ENCODE measurements around the gene GPR176.

GPR176 gene

DNA sequence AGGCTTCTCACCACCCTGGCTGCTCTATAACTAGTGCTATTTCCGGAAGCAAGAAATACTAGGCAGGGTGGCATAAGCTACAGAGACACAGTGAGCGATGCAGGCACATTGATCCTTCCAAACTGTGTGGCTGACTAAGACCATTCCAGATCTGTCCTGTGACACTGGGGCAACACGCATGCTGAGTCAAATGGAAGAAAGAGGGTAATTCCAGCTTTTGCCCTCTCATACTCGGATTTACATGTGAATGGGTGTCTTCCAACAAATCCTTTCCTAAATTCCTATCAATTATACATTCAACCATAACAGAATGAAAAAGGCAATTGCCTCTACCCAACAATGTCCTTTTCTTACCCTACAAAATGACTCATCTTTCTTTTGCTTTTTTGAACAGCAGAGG is 142.6 kb downstream of the GPR176 start:
- no peak for TF ChIP-seq ZBTB20 (tag by site-specific recombination; IDR thresholded peaks at IDR 0.05)
- no peak for TF ChIP-seq ZNF112 (tag by site-specific recombination; IDR thresholded peaks at IDR 0.05)
- TF ChIP-seq ZNF202 (tag by site-specific recombination; IDR thresholded peaks at IDR 0.05; ENCODE audit: borderline replicate concordance): no peak
- CTCF ChIA-PET: interaction anchor here (2.0 kb wide), 1 partner anchor 10 kb away, joined by 5 read pairs; no protein-coding TSS in a partner anchor
- no peak overlapping the region for H3K4me3 ChIP-seq (ENCODE audit: low read depth, low read length)
- H3K27ac ChIP-seq (ENCODE audit: extremely low read depth, low read depth, low read length): no peak overlapping the region
- H3K36me3 ChIP-seq (ENCODE audit: control insufficient read depth in 2 of 2, insufficient read depth in 1 of 2, low read length in 2 of 2): no peaks in the 10 kb centered on the region
- POLR2A ChIA-PET: no interaction called here
- H3K9me3 ChIP-seq (ENCODE audit: control insufficient read depth, insufficient read depth, low read depth, low read length): no peaks in the 10 kb centered on the region
- no peaks in the 10 kb centered on the region for H3K4me1 ChIP-seq (ENCODE audit: control insufficient read depth, insufficient read depth, low read length)

DNA sequence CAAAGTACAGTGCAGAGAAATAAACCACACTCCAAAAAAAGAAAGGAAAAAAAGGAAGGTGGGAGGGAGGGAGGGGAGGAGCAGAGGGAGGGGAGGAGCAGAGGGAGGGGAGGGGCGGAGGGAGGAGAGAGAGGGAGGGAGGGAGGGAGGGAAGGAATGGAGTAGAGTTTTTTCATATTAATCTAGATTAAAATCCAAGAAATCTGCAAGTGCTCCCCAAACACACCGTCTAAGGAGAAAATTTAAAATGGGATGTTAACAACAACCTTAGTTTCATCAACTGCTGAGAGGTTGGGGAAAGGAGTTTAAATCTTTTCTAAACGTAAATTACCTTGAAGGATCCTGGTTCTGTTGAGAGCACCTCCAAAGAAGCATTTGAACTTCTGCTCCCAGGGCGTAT is 144.0 kb downstream of the GPR176 start:
- POLR2A ChIA-PET: no interaction called here
- CTCF ChIA-PET: interaction anchor here (1.2 to 2.0 kb wide), 2 partner anchors 12 to 99 kb away, joined by 3 to 5 read pairs; no protein-coding TSS in a partner anchor
- no peaks in the 10 kb centered on the region for H3K4me1 ChIP-seq (ENCODE audit: control insufficient read depth, insufficient read depth, low read length)
- no peaks in the 10 kb centered on the region for H3K9me3 ChIP-seq (ENCODE audit: control insufficient read depth, insufficient read depth, low read depth, low read length)
- no peaks in the 10 kb centered on the region for H3K36me3 ChIP-seq (ENCODE audit: control insufficient read depth in 2 of 2, insufficient read depth in 1 of 2, low read length in 2 of 2)
- H3K27ac ChIP-seq (ENCODE audit: extremely low read depth, low read depth, low read length): no peak overlapping the region
- H3K4me3 ChIP-seq (ENCODE audit: low read depth, low read length): no peak overlapping the region
- TF ChIP-seq, protein P1, sequence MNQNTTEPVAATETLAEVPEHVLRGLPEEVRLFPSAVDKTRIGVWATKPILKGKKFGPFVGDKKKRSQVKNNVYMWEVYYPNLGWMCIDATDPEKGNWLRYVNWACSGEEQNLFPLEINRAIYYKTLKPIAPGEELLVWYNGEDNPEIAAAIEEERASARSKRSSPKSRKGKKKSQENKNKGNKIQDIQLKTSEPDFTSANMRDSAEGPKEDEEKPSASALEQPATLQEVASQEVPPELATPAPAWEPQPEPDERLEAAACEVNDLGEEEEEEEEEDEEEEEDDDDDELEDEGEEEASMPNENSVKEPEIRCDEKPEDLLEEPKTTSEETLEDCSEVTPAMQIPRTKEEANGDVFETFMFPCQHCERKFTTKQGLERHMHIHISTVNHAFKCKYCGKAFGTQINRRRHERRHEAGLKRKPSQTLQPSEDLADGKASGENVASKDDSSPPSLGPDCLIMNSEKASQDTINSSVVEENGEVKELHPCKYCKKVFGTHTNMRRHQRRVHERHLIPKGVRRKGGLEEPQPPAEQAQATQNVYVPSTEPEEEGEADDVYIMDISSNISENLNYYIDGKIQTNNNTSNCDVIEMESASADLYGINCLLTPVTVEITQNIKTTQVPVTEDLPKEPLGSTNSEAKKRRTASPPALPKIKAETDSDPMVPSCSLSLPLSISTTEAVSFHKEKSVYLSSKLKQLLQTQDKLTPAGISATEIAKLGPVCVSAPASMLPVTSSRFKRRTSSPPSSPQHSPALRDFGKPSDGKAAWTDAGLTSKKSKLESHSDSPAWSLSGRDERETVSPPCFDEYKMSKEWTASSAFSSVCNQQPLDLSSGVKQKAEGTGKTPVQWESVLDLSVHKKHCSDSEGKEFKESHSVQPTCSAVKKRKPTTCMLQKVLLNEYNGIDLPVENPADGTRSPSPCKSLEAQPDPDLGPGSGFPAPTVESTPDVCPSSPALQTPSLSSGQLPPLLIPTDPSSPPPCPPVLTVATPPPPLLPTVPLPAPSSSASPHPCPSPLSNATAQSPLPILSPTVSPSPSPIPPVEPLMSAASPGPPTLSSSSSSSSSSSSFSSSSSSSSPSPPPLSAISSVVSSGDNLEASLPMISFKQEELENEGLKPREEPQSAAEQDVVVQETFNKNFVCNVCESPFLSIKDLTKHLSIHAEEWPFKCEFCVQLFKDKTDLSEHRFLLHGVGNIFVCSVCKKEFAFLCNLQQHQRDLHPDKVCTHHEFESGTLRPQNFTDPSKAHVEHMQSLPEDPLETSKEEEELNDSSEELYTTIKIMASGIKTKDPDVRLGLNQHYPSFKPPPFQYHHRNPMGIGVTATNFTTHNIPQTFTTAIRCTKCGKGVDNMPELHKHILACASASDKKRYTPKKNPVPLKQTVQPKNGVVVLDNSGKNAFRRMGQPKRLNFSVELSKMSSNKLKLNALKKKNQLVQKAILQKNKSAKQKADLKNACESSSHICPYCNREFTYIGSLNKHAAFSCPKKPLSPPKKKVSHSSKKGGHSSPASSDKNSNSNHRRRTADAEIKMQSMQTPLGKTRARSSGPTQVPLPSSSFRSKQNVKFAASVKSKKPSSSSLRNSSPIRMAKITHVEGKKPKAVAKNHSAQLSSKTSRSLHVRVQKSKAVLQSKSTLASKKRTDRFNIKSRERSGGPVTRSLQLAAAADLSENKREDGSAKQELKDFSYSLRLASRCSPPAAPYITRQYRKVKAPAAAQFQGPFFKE (tag by site-specific recombination; IDR thresholded peaks at IDR 0.05; ENCODE audit: borderline replicate concordance): no peak
- TF ChIP-seq ZNF157 (tag by site-specific recombination; IDR thresholded peaks at IDR 0.05): no peak
- no peak for TF ChIP-seq ZFHX2 (tag by site-specific recombination; conservative IDR thresholded peaks at IDR 0.05)

DNA sequence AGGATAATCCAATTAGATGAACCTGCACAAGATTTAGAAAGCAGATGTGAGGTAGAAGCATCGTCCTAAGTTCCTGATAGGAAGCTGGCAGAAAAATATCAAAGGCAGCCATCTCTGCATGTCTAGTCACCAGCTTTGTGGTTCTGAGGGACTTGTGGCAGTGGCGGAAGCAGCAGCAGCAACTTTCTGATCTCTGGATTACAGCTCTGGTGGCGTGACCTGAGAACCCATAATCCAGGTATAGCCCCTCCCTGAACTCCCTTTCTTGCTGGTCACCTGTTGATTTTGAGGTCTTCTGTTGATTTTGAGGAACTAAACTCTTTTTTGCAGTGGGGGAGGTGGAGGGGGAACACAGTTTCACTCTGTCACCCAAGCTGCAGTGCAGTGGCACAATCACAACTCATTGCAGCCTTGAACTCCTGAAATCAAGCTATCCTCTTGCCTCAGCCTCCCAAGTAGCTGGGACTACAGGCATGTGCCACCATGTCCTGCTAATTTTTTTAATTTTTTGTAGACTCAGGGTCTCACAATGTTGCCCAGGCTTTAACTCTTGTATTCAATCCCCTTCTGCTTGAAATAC is 145.3 kb downstream of the GPR176 start:
- no peak overlapping the region for H3K27ac ChIP-seq (ENCODE audit: extremely low read depth, low read depth, low read length)
- POLR2A ChIA-PET: no interaction called here
- no peaks in the 10 kb centered on the region for H3K4me1 ChIP-seq (ENCODE audit: control insufficient read depth, insufficient read depth, low read length)
- no peak overlapping the region for H3K4me3 ChIP-seq (ENCODE audit: low read depth, low read length)
- no peaks in the 10 kb centered on the region for H3K36me3 ChIP-seq (ENCODE audit: control insufficient read depth in 2 of 2, insufficient read depth in 1 of 2, low read length in 2 of 2)
- no peaks in the 10 kb centered on the region for H3K9me3 ChIP-seq (ENCODE audit: control insufficient read depth, insufficient read depth, low read depth, low read length)
- CTCF ChIA-PET: interaction anchor here (1.1 kb wide), 1 partner anchor 194 kb away, joined by 3 read pairs; the partner anchor contains the start of gene THBS1
- TF ChIP-seq ZNF19 (tag by site-specific recombination; IDR thresholded peaks at IDR 0.05; ENCODE audit: low read depth) (no peak), SCRT2 (tag by site-specific recombination; IDR thresholded peaks at IDR 0.05) (peak; percentile 68; the same call in 1 of the 2 replicates)

DNA sequence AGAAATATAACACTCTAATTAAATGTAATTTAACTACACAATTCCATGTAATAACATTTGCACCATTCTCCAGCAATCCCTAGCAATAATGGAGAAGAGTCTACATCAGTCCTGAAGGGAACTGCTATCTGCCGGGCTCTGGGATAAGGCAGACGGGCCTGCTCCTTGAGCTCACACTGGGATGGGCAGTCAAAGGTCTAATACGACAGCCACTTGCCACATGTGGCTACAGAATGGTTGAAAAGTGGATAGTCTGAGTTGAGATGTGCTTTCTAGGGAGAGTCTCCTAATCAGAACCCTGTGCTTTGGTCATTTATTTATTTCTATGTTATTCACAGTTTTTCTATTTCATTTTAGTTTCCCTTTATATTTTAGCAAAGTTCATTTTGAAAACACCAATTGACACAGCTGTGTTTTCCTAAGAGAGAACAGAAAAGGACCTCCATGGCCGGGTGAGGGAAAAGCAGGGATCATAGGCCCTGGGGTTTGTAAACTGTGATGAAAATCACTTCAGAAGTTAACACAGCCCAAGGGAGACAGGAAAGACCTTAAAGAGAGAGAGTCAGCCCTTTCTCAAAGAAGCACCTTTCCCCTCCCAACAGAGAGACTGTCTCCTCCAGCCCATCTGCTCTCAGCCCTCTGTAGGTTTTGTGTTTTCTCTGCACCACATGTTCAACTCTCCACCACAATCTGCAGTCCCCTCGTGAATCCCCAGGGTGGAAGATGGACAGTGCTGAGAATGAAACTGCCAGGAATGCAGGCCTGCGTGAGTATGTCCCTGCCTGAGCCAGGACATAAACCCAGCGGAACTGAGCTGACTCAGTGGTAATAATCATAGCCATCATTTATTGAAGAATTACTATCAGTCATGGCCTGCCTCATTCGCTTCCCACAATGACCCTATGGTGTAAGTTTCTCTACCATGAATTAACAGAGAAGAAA is 149.0 kb downstream of the GPR176 start:
- Histone ChIP-seq H3K9me3 (ENCODE audit: control insufficient read depth, insufficient read depth, low read depth, low read length) (no peaks in the 10 kb centered on the region), H3K27ac (ENCODE audit: extremely low read depth, low read depth, low read length) (no peak overlapping the region; the same call in 1 of the 2 replicates), H3K36me3 (ENCODE audit: control insufficient read depth in 2 of 2, insufficient read depth in 1 of 2, low read length in 2 of 2) (no peaks in the 10 kb centered on the region), H3K4me3 (ENCODE audit: low read depth, low read length) (no peak overlapping the region), H3K4me1 (ENCODE audit: control insufficient read depth, insufficient read depth, low read length) (no peaks in the 10 kb centered on the region)
- TF ChIP-seq WT1 (tag by site-specific recombination; IDR thresholded peaks at IDR 0.05) (no peak), ZSCAN30 (tag by site-specific recombination; IDR thresholded peaks at IDR 0.05) (no peak), ZFP41 (tag by site-specific recombination; IDR thresholded peaks at IDR 0.05; ENCODE audit: borderline replicate concordance) (no peak), GLIS1 (tag by site-specific recombination; IDR thresholded peaks at IDR 0.05) (no peak), ZNF221 (tag by site-specific recombination; IDR thresholded peaks at IDR 0.05; ENCODE audit: borderline replicate concordance) (no peak), ZNF23 (tag by site-specific recombination; IDR thresholded peaks at IDR 0.05; ENCODE audit: borderline replicate concordance) (no peak)
- POLR2A ChIA-PET: no interaction called here
- CTCF ChIA-PET: interaction anchor here (0.6 kb wide), 1 partner anchor 179 kb away, joined by 3 read pairs; no protein-coding TSS in a partner anchor
